Epidermal melanocyte (primary cell): Measurements from ENCODE around the gene PLOD1.
A peak's percentile ranks its signal among the peaks of the same experiment; 100 is the strongest.
"Not testable (repeated sequence)": the region's sequence is repeated elsewhere in the genome, so short reads cannot be mapped to it uniquely, and the experiment has no call there.

Source experiments
- DNase-seq: peaks from one replicate; pipeline ENCODE4 v3.0.0; 2011; ENCODE audit warnings: low spot score; ENCODE audit not compliant: insufficient read length

Gene PLOD1

DNA sequence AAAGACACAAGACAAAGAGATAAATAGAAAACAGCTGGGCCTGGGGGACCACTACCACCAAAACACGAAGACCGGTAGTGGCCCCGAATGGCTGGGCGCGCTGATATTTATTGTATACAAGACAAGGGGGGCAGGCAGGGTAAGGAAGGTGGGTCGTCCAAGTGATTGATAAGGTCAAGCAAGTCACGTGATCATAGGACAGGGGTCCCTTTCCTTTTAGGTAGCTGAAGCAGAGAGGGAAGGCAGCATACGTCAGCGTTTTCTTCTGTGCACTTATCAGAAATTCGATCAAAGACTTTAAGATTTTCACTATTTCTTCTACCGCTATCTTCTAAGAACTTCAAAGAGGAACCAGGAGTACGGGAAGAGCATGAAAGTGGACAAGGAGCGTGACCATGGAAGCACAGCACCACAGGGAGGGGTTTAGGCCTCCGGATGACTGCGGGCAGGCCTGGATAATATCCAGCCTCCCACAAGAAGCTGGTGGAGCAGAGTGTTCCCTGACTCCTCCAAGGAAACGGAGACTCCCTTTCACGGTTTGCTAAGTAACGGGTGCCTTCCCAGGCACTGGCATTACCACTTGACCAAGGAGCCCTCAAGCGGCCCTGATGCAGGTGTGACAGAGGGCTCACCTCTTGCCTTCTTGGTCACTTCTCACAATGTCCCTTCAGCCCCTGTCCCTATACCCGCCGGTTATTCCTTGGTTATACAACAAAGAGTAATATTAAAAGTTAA lies 21.9 kb upstream of the PLOD1 start:
- not testable (repeated sequence) for DNase-seq

DNA sequence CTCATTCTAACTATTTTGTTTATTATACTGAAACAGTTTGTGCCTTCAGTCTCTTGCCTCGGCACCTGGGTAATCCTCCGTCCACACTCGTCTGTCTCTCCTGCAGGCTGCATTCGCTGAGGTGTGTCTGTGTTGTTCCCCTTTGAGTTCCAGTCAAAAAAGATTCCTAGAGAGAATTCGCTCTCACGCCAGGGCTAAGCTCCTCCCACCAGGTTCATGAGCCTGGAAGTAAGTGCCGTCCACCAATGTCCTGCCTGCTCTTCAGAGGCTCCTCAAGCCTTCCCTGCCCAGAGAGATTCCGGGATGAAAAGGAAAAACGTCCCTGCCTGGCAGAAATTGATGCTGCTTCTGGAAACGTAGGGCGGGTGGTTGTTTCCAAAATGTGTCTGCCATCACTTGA lies 21.2 kb upstream of the PLOD1 start:
- no peak for DNase-seq

DNA sequence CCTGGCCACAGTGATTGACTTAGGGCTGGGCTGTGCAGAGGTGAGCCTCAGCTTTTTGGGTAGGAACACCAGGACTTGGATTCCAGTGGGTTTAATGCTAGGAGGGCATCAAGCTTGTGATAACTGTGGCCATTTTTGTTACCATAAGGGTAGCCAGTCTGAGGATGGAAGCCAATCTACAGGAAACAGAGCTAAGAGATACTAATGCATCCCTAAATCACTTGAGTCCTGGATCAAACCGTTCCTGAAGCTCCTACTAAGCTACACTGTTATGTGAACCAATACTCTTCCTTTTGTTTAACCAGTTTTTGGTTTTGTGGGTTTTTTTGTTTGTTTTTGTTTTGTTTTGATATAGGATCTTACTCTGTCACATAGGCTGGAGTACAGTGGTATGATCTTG lies 20.5 kb upstream of the PLOD1 start:
- no peak for DNase-seq

- no peak for DNase-seq
Measured at GRCh38 chr1:11918799-11919519, 15.6 kb upstream of the PLOD1 start.

- no peak for DNase-seq
Measured at GRCh38 chr1:11919621-11920020, 14.9 kb upstream of the PLOD1 start.

- DNase-seq = no peak
Measured at GRCh38 chr1:11920239-11920903, 14.1 kb upstream of the PLOD1 start.

- no peak for DNase-seq
Measured at GRCh38 chr1:11921022-11921421, 13.5 kb upstream of the PLOD1 start.

GRCh38 chr1:11923069-11923826 lies 11.3 kb upstream of the PLOD1 start:
- no peak for DNase-seq

DNA sequence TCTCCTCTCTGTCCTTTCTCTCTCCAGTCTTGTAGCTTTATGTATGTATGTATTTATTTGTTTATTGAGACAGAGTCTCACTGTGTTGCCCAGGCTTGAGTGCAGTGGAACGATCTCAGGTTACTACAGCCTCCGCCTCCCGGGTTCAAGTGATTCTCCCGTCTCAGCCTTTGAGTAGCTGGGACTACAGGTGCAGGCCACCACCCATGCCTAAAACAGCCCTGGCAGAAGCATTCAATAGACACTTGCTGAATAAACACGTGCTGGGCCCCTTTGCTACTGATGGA lies 10.7 kb upstream of the PLOD1 start:
- no peak for DNase-seq

DNA sequence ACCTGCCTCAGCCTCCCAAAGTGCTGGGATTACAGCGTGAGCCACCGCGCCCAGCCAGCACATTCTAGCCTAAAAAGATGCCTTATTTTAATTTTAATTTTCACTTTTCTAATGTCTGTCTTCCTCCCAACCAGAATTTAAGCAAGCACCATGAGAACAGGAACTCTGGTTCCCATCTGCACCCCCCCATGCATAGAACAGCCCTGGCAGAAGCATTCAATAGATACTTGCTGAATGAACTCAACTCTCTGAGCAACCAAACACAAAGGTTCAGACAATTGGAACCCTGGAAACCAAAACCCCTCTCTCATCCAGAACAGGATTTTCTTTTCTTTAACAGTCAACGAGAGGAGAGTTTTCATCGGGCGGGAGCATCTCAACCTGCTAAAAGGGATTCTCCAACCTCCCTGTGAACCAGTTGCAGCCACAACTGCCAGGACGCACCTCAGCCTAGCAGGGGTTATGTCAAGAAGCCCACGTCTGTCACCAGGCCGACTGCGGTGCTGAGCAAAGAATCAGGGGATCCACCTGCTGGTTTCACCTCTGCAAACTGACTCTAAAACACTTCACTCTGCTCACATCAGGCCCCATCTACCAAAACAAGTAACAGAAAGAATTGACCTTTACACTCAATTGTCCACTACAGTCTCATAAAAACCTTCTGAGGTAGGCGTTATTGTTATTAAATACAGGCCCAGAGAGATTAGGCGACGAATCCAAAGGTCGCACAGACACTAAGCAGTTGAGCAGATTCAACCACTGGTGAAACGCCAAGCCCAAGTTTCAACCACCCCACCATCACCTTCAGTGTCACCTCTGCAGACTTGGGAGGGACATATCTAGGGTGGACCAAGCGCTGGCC lies 10.0 kb upstream of the PLOD1 start:
- DNase-seq = no peak

DNA sequence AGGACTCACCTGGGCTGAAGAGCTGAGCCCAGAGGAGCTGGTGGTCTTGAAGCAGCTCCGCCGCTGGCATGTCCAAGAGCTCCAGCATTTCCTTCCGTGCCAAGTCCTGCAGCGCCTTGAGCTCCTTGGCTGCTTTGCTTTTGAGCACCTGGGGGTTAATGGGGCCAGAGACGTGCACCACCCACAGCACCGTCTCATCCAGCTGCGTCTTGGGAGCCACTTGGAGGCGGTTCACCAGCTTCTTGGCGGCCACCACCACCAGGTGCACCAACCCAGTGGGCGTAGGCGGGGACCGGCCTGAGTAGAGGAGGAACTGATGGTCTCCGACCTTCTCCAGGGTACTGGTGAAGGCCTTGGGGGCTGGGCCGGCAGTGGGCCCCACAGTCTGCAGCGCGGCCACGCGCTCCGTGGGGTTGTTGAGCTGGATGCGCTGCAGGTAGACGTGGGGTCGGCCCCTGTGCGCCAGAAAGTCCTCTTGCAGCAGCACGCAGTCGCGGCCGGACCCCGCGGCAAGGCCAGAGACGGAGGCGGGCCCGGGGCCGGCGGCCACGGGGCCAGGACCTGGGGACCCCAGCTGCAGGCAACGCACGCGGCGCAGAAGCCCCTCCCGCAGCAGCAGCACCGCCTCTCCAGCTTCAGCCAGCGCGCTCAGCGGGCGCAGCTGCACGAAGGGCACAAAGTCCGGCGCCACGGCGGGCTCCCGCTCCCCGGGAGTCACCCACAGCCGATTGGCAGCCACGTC lies 9.2 kb upstream of the PLOD1 start:
- not testable (repeated sequence) for DNase-seq

GRCh38 chr1:11925938-11926292 lies 8.6 kb upstream of the PLOD1 start:
- no peak for DNase-seq

- no peak for DNase-seq
Measured at GRCh38 chr1:11927866-11928592, 6.5 kb upstream of the PLOD1 start.

GRCh38 chr1:11929849-11930248 lies 4.7 kb upstream of the PLOD1 start:
- DNase-seq = peak; percentile 77

DNA sequence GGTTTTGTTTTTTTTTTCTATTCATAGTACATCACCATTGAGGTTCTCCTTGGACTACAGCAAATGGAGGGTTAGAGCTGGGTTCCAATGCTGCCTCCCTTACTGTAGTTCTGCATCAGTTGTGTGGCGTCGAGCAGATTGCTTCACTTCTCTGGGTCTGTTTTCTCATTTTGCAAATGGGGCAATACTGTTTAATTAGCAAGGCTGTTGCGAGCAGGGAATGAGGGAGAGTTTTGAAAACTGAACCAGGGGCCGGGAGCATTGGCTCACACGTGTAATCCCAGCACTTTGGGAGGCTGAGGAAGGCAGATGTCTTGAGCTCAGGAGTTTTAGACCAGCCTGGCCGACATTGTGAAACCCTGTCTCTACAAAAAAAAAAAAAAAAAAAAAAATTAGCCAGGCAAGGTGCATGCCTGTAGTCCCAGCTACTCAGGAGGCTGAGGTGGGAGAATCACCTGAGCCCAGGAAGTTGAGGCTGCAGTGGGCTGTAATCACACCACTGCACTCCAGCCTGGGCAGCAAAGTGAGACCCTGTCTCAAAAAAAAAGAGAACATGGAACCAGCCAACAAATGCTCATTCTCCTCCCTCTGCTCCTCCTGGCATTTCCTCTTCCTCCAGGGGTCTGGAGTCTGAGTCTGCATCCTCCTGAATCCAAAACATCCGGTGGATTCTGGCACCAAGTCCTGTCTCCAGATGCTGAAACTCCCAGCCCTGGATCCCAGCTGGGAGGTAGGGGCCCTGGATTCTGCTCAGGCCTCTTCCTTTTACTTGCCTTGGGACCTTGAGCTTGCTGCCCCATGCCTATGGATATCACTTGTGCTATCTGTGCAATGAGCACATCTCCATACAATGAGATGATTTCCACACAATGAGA lies 3.7 kb upstream of the PLOD1 start:
- no peak for DNase-seq

- no peak for DNase-seq
Measured at GRCh38 chr1:11931845-11932244, 2.7 kb upstream of the PLOD1 start.

GRCh38 chr1:11935057-11935412 lies 518 bp downstream of the PLOD1 start:
- no peak for DNase-seq

GRCh38 chr1:11935733-11936132 lies 1.2 kb downstream of the PLOD1 start:
- not testable (repeated sequence) for DNase-seq
